Amniotic epithelial cell (primary cell): ENCODE results near the gene EMSY.
A peak's percentile ranks its signal among the peaks of the same experiment; 100 is the strongest.

ENCODE experiments used
- DNase-seq: peaks from one replicate; pipeline ENCODE4 v3.0.0-alpha.2; 2010; ENCODE audit warnings: low read depth

EMSY gene

GRCh38 chr11:76459299-76459698, 14.5 kb downstream of the EMSY start:
- no peak for DNase-seq

- DNase-seq: no peak
These were observed 15.0 kb downstream of the EMSY start for GRCh38 chr11:76459846-76460245.

DNA sequence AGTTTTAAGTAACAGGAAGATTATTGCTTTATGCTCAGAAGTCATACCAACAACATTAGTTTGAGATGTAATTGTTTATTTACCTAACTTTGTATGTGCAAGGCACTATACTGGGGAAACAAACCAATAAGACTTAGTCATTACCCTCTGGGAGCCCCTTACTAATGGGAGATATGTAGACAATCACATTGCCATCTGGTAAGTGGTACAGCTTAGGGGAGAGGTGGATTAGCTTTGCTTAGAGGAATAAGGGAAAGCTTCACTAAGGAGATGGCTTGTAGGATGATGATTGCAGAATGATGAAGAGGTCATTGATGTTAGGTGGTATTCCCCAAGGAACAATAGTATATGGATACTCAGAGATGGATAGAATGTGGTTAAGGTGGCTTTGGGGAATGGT, 17.5 kb downstream of the EMSY start:
- no peak for DNase-seq

DNA sequence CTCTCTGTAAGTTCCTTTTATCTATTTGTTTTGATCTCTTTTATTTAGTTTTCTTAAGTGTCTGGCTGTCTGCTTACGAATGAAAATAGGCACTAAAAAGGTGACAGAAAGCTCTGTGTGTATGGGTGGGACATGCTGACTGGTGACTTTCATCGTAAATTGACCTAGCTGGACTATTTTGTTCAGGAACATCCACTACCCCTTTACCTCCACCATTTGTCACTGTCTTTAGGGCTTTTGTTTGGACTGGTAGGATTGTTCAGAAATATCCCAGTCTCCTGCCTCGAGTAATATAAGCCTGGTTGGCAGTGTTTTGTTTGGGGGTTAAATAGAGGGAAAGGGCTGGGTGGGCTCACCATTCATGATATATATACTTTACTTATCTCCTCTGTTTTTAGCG, 20.9 kb downstream of the EMSY start:
- no peak for DNase-seq

- DNase-seq: no peak
These were observed 21.8 kb downstream of the EMSY start for GRCh38 chr11:76466666-76467065.

- DNase-seq: no peak
These were observed 24.3 kb downstream of the EMSY start for GRCh38 chr11:76469141-76469540.

- no peak for DNase-seq
These were observed 26.6 kb downstream of the EMSY start for GRCh38 chr11:76471382-76471781.

DNA sequence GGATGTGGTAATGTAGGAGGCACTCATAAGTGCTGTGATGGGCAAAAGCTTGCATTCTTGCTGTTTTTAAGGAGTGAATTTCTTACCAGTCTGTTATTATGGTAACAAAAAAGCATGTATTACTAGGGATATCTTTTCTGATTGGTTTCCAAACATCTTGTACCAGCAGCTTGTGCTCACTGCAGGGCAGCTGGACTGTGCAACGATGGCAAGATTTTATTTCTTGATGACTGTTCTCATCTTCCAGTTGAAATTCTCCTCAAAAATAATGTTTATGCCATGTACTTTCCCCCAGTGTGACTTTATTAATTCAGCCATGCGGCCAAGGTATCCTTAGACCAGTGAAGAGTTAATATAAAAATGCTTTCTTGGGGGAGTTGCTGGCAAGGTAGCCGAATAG, 35.4 kb downstream of the EMSY start:
- no peak for DNase-seq

DNA sequence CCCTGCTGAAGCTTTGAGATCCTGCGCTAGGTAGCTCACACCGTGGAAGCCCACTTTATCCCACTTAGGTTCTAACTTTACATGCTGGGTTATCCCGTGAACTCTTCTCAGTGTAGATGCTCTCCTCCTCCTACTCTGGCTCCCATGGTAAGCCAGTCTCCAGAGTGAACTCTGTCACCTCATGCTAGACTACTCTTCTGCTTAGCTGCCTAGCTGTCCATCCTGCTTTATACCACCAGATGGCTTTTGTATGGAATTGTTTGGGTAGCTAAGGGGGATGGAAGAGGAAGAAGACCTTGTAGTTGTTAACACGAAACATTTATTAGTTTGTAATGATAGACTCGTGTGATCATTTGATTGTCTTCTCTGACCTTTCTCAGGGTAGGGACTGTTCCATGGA, 46.8 kb downstream of the EMSY start:
- DNase-seq: no peak

DNA sequence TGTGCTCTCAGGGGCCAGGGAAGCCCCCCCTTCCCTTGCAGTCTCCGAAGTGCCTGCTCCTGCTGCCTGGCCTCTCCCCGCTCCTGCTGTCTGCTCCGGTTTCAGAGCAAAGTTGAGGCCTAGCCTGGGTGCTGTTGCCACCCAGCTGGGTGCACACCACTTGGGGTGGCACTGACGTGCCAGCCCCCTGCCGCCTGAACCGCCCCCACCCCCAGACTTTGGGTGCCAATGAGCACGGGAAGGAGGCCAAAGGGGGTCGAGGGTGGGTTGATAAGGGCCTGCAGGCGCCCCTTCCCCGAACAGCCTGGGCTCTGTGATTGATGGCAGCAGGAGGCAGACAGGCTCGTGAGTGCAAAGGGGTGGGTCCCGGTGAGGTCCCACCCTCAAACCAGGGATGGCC, 48.2 kb downstream of the EMSY start:
- no peak for DNase-seq

- no peak for DNase-seq
These were observed 49.1 kb downstream of the EMSY start for GRCh38 chr11:76493626-76494539.

GRCh38 chr11:76495019-76495418, 50.2 kb downstream of the EMSY start:
- no peak for DNase-seq

GRCh38 chr11:76496174-76496573, 51.4 kb downstream of the EMSY start:
- no peak for DNase-seq

DNA sequence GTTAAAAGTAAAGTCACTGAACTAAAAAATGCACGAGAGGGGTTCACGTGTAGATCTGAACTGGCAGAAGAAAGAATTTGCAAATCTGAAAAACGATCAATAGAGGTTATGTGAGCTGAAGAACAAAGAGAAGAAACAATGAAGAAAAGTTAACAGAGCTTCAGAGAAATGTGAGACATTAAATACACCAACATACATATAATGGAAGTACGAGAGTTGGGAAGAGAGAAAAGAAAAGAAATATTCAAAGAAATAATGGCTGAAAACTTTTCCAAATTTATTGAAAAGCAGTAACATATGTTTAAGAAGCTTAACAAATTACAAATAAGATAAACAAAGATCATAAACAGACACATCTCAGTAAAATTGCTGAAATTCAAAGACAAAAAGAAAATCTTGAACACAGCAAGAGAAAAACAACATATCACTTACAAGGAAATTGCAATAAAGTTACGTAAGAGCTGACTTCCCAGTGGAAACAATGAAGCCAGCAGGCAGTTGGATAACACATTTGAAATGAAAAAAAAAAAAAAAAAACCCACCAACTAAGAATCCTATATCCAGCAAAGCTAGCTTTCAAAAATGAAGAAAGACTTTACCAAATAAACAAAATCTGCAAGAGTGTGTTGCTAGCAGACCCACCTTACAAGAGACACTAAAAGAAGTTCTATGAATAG, 56.8 kb downstream of the EMSY start:
- DNase-seq: no peak

- DNase-seq: no peak
These were observed 62.0 kb downstream of the EMSY start for GRCh38 chr11:76506833-76507232.

DNA sequence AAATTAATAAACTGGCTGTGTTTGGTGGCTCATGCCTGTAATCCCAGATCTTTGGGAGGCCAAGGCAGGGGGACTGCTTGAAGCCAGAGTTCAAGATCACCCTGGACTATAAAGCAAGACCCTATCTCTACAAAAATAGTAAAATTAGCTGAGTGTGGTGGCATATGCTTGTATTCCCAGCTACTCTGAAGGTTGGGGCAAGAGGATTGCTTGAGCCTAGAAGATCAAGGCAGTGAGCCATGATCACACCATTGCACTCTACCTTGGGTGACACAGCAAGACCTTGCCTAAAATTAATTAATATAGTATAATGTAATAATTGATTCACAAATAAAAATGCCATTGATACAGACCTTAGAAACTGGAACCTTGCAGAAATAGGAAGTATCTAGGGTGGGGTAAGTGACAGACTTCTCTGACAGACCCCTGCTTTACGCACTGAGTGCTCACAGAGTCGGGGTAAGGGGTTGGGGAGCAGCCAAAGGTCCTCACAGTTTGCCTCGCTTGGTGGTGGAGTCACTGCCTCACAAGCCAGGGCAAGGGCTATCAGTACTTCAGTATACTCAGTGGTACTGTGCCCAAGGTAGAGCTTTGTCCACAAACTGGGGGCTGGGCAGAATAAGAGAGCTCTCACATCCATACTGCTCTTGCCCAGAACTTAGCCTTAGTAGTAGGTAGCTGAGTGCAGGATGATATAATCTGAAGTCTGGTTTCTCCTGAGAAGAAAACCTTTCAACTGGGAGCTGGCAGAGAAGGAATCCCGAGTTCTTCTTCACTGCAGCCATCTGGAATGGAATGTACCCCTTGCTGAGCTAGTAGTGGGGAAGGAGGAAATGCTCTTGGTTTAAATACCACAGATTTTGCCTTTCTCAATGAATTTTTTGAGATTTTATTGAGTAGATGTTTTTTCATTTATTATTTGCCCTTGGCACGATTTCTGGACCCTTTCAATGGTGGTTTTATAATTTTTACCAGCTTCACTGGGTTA, 65.5 kb downstream of the EMSY start:
- peak; percentile 38 for DNase-seq

- DNase-seq: peak; percentile 49
These were observed 68.2 kb downstream of the EMSY start for GRCh38 chr11:76512851-76513653.

DNA sequence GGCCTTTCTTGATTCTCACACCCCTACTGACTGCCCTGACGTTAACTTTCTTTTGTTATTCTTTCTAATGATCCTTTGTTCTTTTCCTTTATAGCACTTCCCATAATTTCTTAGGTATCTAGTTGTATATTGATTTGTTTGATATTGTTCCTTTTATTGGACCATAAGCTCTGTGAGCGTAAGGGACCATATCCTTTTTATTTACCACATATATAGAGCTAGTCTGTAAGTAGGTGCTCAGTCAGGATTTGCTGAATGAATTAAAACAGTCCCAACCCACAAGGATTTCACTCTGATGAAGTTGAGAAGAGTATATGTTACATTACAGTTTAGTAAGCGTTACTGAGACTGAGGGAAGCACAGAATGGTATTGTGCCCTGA, 68.8 kb downstream of the EMSY start:
- no peak for DNase-seq

DNA sequence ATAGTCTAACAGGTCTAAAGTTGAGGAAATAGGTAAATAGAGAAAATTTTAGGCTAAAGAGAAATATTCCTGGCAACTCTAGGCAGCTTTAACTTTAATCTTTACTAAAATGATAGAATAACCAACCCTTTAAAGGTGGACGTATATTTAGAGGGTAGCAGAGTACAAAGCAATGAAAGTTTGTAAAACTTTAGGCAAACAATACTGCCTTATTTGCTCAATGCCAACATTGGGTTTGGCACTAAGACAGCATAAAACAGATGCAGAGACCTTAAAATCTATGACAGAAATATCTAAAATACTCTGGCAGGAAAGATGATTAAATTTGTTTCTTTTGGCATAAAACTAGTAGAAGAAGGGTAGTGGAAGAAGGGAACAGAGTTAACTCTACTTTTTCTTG, 70.7 kb downstream of the EMSY start:
- DNase-seq: no peak

DNA sequence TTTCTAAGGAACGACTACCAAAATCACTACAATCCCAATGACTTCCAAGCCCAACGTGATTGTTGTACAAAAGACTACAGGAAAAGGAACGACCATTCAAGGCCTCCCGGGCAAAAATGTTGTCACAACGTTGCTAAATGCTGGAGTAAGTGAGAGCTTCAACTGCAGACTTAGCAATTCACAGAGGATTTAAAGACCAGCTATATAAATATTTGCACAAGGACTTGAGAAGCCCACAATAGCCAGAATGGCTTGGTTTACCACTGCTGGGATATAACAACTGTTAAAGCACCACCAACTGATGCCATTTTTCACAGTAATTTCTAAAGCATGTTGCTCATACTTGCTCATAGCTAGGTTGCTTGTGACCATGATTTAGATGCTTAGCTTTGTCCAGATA, 78.3 kb downstream of the EMSY start:
- DNase-seq: no peak

DNA sequence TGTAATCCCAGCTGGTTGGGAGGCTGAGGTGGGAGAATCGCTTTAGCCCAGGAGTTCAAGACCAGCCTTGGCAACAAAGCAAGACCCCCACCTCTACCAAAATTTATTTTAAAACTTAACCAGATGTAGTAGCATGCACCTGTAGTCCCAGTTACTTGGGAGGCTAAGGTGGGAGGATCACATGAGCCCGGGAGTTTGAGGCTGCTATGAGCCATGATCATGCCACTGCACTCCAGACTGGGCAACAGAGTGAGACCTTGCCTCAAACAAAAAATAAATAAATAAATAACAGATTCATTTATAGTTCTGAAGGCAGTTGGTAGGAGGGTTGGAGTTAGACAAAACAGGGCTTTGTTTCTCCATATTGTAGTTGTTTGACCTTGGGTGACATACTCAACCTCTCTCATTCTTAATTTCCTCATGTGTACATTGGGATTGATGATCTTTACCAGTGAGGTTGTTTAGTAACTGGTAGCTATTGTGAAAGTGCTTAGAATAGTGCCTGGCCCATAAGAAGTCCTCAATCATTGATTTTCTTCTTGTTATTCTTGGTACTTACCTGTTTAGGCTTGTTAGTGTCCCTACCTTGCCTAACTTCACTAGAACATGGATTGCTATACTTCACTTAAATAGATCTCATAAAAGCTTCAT, 79.1 kb downstream of the EMSY start:
- DNase-seq: peak; percentile 10
